OCI-LY3 (cell line): ENCODE results near the gene PFN1.

Source experiments
- EZH2phosphoT487 ChIP-seq: fragments of 200-600 bp; shearing (Covaris generic); IDR thresholded peaks from 2 replicates; pipeline ENCODE4 v1.6.1; 2018; ENCODE audit warnings: antibody characterized with exemption, mixed run types, low read depth
- TF ChIP-seq, protein P1 (sequence below): fragments of 200-600, 300-600 bp; sonication (generic); IDR thresholded peaks from 2 replicates; pipeline ENCODE4 v1.5.1; 2014; ENCODE audit warnings: antibody characterized with exemption, low read length, low read depth

GRCh38 chr17:4986403-4986802 is 38.1 kb upstream of the PFN1 start:
- TF ChIP-seq, protein P1, sequence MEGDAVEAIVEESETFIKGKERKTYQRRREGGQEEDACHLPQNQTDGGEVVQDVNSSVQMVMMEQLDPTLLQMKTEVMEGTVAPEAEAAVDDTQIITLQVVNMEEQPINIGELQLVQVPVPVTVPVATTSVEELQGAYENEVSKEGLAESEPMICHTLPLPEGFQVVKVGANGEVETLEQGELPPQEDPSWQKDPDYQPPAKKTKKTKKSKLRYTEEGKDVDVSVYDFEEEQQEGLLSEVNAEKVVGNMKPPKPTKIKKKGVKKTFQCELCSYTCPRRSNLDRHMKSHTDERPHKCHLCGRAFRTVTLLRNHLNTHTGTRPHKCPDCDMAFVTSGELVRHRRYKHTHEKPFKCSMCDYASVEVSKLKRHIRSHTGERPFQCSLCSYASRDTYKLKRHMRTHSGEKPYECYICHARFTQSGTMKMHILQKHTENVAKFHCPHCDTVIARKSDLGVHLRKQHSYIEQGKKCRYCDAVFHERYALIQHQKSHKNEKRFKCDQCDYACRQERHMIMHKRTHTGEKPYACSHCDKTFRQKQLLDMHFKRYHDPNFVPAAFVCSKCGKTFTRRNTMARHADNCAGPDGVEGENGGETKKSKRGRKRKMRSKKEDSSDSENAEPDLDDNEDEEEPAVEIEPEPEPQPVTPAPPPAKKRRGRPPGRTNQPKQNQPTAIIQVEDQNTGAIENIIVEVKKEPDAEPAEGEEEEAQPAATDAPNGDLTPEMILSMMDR = no peak
- no peak for TF ChIP-seq EZH2phosphoT487
